ENCODE measurements around the gene SIRT2.

SIRT2 gene

GRCh38 chr19:38939957-38940356, 40.5 kb upstream of the SIRT2 start:
- H4K8ac ChIP-seq (ENCODE audit: low read length): no peak overlapping the region
- no peak for DNase-seq
- H3K4me2 ChIP-seq (ENCODE audit: low read length, poor library complexity, severe bottlenecking): no peak overlapping the region
- H3K4me1 ChIP-seq (ENCODE audit: control insufficient read depth, insufficient read depth, low read depth, low read length): no peaks in the 10 kb centered on the region
- H3K23ac ChIP-seq (ENCODE audit: low read length in 2 of 2): no peak overlapping the region
- no peak overlapping the region for H2BK12ac ChIP-seq (ENCODE audit: low read length in 2 of 2)
- H2BK15ac ChIP-seq (ENCODE audit: low read depth, poor library complexity, severe bottlenecking): no peak overlapping the region
- peaks cover 7 to 9% of the 10 kb centered on the region in 2 experiments for H3K36me3 ChIP-seq (ENCODE audit: control insufficient read depth in 1 of 2, insufficient read depth in 2 of 2, low read depth in 1 of 2, low read length in 2 of 2)
- no peak overlapping the region for H2BK120ac ChIP-seq (ENCODE audit: low read depth, low read length)
- H3K4me3 ChIP-seq (ENCODE audit: insufficient read depth in 1 of 2, low read depth in 1 of 2, low read length in 2 of 2): no peak overlapping the region
- H3K9ac ChIP-seq (ENCODE audit: low read length): no peak overlapping the region
- H2AK5ac ChIP-seq (ENCODE audit: low read length, severe bottlenecking): no peak overlapping the region
- H3K27me3 ChIP-seq (ENCODE audit: control insufficient read depth in 1 of 2, insufficient read depth in 1 of 2, low read length in 2 of 2): no peaks in the 10 kb centered on the region
- no peak overlapping the region for H3K18ac ChIP-seq (ENCODE audit: low read depth in 1 of 2, low read length in 2 of 2)
- peaks cover under 1% of the 10 kb centered on the region for H3K79me1 ChIP-seq (replicated peaks; ENCODE audit: low read length, poor library complexity, severe bottlenecking)
- H2AFZ ChIP-seq (ENCODE audit: low read depth, low read length): no peak overlapping the region
- 79% methylated on average over 5 of the region's 5 CpGs for WGBS
- no peaks in the 10 kb centered on the region for H3K9me3 ChIP-seq (ENCODE audit: control insufficient read depth, low read length)
- no peak overlapping the region for H4K91ac ChIP-seq (ENCODE audit: low read length)
- H3K14ac ChIP-seq (ENCODE audit: low read length in 2 of 2): no peak overlapping the region
- no peak overlapping the region for H2BK5ac ChIP-seq (ENCODE audit: low read depth, low read length, poor library complexity, severe bottlenecking)
- H3K27ac ChIP-seq (ENCODE audit: low read length, poor library complexity, severe bottlenecking): no peak overlapping the region
- H3K4ac ChIP-seq (ENCODE audit: low read depth in 1 of 2, low read length in 2 of 2): no peak overlapping the region

- no peak overlapping the region for H4K8ac ChIP-seq (ENCODE audit: low read length)
- no peaks in the 10 kb centered on the region for H3K27me3 ChIP-seq (ENCODE audit: control insufficient read depth in 1 of 2, insufficient read depth in 1 of 2, low read length in 2 of 2)
- H2BK12ac ChIP-seq (ENCODE audit: low read length in 2 of 2): no peak overlapping the region
- no peak overlapping the region for H2AFZ ChIP-seq (ENCODE audit: low read depth, low read length)
- no peak overlapping the region for H3K9ac ChIP-seq (ENCODE audit: low read length)
- no peaks in the 10 kb centered on the region for H3K9me3 ChIP-seq (ENCODE audit: control insufficient read depth, low read length)
- H2BK120ac ChIP-seq (ENCODE audit: low read depth, low read length): no peak overlapping the region
- H3K79me1 ChIP-seq (replicated peaks; ENCODE audit: low read length, poor library complexity, severe bottlenecking): peaks cover 25% of the 10 kb centered on the region
- no peak overlapping the region for H3K4me2 ChIP-seq (ENCODE audit: low read length, poor library complexity, severe bottlenecking)
- no peak overlapping the region for H4K91ac ChIP-seq (ENCODE audit: low read length)
- H3K4me3 ChIP-seq (ENCODE audit: insufficient read depth in 1 of 2, low read depth in 1 of 2, low read length in 2 of 2): no peak overlapping the region
- H3K14ac ChIP-seq (ENCODE audit: low read length in 2 of 2): no peak overlapping the region
- 91% methylated on average over 3 of the region's 4 CpGs for WGBS
- H3K23ac ChIP-seq (ENCODE audit: low read length in 2 of 2): no peak overlapping the region
- no peak overlapping the region for H2BK5ac ChIP-seq (ENCODE audit: low read depth, low read length, poor library complexity, severe bottlenecking)
- H3K18ac ChIP-seq (ENCODE audit: low read depth in 1 of 2, low read length in 2 of 2): no peak overlapping the region
- no peak overlapping the region for H3K4ac ChIP-seq (ENCODE audit: low read depth in 1 of 2, low read length in 2 of 2)
- peaks cover 21 to 23% of the 10 kb centered on the region in 2 experiments for H3K36me3 ChIP-seq (ENCODE audit: control insufficient read depth in 1 of 2, insufficient read depth in 2 of 2, low read depth in 1 of 2, low read length in 2 of 2)
- H3K27ac ChIP-seq (ENCODE audit: low read length, poor library complexity, severe bottlenecking): no peak overlapping the region
- H3K4me1 ChIP-seq (ENCODE audit: control insufficient read depth, insufficient read depth, low read depth, low read length): peaks cover 10% of the 10 kb centered on the region
- H2AK5ac ChIP-seq (ENCODE audit: low read length, severe bottlenecking): no peak overlapping the region
- no peak for DNase-seq
- H2BK15ac ChIP-seq (ENCODE audit: low read depth, poor library complexity, severe bottlenecking): no peak overlapping the region
Measured at GRCh38 chr19:38933544-38933943, 34.1 kb upstream of the SIRT2 start.

GRCh38 chr19:38932425-38933179, 33.2 kb upstream of the SIRT2 start:
- Histone ChIP-seq H3K4me3 (ENCODE audit: insufficient read depth in 1 of 2, low read depth in 1 of 2, low read length in 2 of 2) (no peak overlapping the region), H3K27me3 (ENCODE audit: control insufficient read depth in 1 of 2, insufficient read depth in 1 of 2, low read length in 2 of 2) (no peaks in the 10 kb centered on the region), H3K4me2 (ENCODE audit: low read length, poor library complexity, severe bottlenecking) (no peak overlapping the region), H2AK5ac (ENCODE audit: low read length, severe bottlenecking) (peak overlapping the region; percentile 1), H3K9ac (ENCODE audit: low read length) (no peak overlapping the region), H2BK15ac (ENCODE audit: low read depth, poor library complexity, severe bottlenecking) (no peak overlapping the region), H4K91ac (ENCODE audit: low read length) (peak overlapping the region; percentile 76), H3K23ac (ENCODE audit: low read length in 2 of 2) (no peak overlapping the region), H3K79me1 (replicated peaks; ENCODE audit: low read length, poor library complexity, severe bottlenecking) (peaks cover 27% of the 10 kb centered on the region), H3K14ac (ENCODE audit: low read length in 2 of 2) (no peak overlapping the region), H3K9me3 (ENCODE audit: control insufficient read depth, low read length) (no peaks in the 10 kb centered on the region), H3K4me1 (ENCODE audit: control insufficient read depth, insufficient read depth, low read depth, low read length) (peaks cover 10% of the 10 kb centered on the region), H2AFZ (ENCODE audit: low read depth, low read length) (no peak overlapping the region), H3K36me3 (ENCODE audit: control insufficient read depth in 1 of 2, insufficient read depth in 2 of 2, low read depth in 1 of 2, low read length in 2 of 2) (peaks cover 23 to 26% of the 10 kb centered on the region in 2 experiments), H3K18ac (ENCODE audit: low read depth in 1 of 2, low read length in 2 of 2) (no peak overlapping the region), H2BK120ac (ENCODE audit: low read depth, low read length) (no peak overlapping the region), H2BK12ac (ENCODE audit: low read length in 2 of 2) (no peak overlapping the region), H4K8ac (ENCODE audit: low read length) (peak overlapping the region; percentile 0), H2BK5ac (ENCODE audit: low read depth, low read length, poor library complexity, severe bottlenecking) (no peak overlapping the region), H3K4ac (ENCODE audit: low read depth in 1 of 2, low read length in 2 of 2) (no peak overlapping the region), H3K27ac (ENCODE audit: low read length, poor library complexity, severe bottlenecking) (no peak overlapping the region)
- WGBS: 96% methylated on average over 28 of the region's 29 CpGs
- DNase-seq: peak; percentile 59

- H2BK5ac ChIP-seq (ENCODE audit: low read depth, low read length, poor library complexity, severe bottlenecking): no peak overlapping the region
- no peak overlapping the region for H2AFZ ChIP-seq (ENCODE audit: low read depth, low read length)
- H4K8ac ChIP-seq (ENCODE audit: low read length): no peak overlapping the region
- H3K14ac ChIP-seq (ENCODE audit: low read length in 2 of 2): no peak overlapping the region
- no peaks in the 10 kb centered on the region for H3K27me3 ChIP-seq (ENCODE audit: control insufficient read depth in 1 of 2, insufficient read depth in 1 of 2, low read length in 2 of 2)
- H2BK15ac ChIP-seq (ENCODE audit: low read depth, poor library complexity, severe bottlenecking): no peak overlapping the region
- H2BK120ac ChIP-seq (ENCODE audit: low read depth, low read length): no peak overlapping the region
- H3K9me3 ChIP-seq (ENCODE audit: control insufficient read depth, low read length): no peaks in the 10 kb centered on the region
- peak overlapping the region; percentile 80 to 89 for H3K4me3 ChIP-seq (ENCODE audit: insufficient read depth in 1 of 2, low read depth in 1 of 2, low read length in 2 of 2)
- H2AK5ac ChIP-seq (ENCODE audit: low read length, severe bottlenecking): no peak overlapping the region
- H4K91ac ChIP-seq (ENCODE audit: low read length): no peak overlapping the region
- no peak overlapping the region for H3K27ac ChIP-seq (ENCODE audit: low read length, poor library complexity, severe bottlenecking)
- peaks cover 10% of the 10 kb centered on the region for H3K4me1 ChIP-seq (ENCODE audit: control insufficient read depth, insufficient read depth, low read depth, low read length)
- no peak overlapping the region for H2BK12ac ChIP-seq (ENCODE audit: low read length in 2 of 2)
- peaks cover 28% of the 10 kb centered on the region for H3K79me1 ChIP-seq (replicated peaks; ENCODE audit: low read length, poor library complexity, severe bottlenecking)
- no peak for DNase-seq
- 35% methylated on average over 5 of the region's 8 CpGs for WGBS
- H3K36me3 ChIP-seq (ENCODE audit: control insufficient read depth in 1 of 2, insufficient read depth in 2 of 2, low read depth in 1 of 2, low read length in 2 of 2): peaks cover 23 to 28% of the 10 kb centered on the region in 2 experiments
- H3K9ac ChIP-seq (ENCODE audit: low read length): peak overlapping the region; percentile 95
- H3K4me2 ChIP-seq (ENCODE audit: low read length, poor library complexity, severe bottlenecking): peak overlapping the region; percentile 97
- peak overlapping the region in 1 of 2 experiments; percentile 89 for H3K4ac ChIP-seq (ENCODE audit: low read depth in 1 of 2, low read length in 2 of 2)
- H3K18ac ChIP-seq (ENCODE audit: low read depth in 1 of 2, low read length in 2 of 2): no peak overlapping the region
- no peak overlapping the region for H3K23ac ChIP-seq (ENCODE audit: low read length in 2 of 2)
Measured at GRCh38 chr19:38931521-38931793, 32.0 kb upstream of the SIRT2 start.

Measured in mesenchymal stem cell (in vitro differentiated cells and primary cell).